Body of pancreas (tissue), 4 donors: Measurements from ENCODE around the gene AFDN. TPM values are rescaled to one million over a fixed set of nuclear protein-coding genes. Genes with fewer than 3 reads are reported as not detected.
A peak's percentile ranks its signal among the peaks of the same experiment; 100 is the strongest.

Experiments
- ATAC-seq: fragments of 150-250 bp; one replicate; pipeline ENCODE4 v1.9.1; 2016
- DNase-seq, 4 donors: peaks; one replicate each; pipeline ENCODE4 v3.0.0-alpha.2; 2019
- H3K27ac ChIP-seq, 4 donors: fragments of 200-600 bp; sonication (generic); 1 replicate in 3 of 4; 2 replicates in 1 of 4; pipeline versions ENCODE4 v1.5.1 to v1.6.1; 2016 to 2019; ENCODE audit warnings: mild to moderate bottlenecking in 1 of 4, mixed read lengths in 1 of 4, moderate library complexity in 1 of 4
- H3K27me3 ChIP-seq, 2 donors: fragments of 200-600 bp; sonication (generic); one replicate each; pipeline ENCODE4 v1.6.0; 2016; ENCODE audit warnings: mild to moderate bottlenecking in 1 of 2
- H3K36me3 ChIP-seq, 2 donors: fragments of 200-600 bp; sonication (generic); replicated peaks in 1 of 2; 2 replicates each; pipeline ENCODE4 v1.5.1; 2016; ENCODE audit warnings: low read depth in 2 of 2; ENCODE audit not compliant: insufficient read depth in 1 of 2
- H3K4me1 ChIP-seq: fragments of 200-600 bp; sonication (generic); one replicate; pipeline ENCODE4 v1.6.0; 2016
- H3K4me3 ChIP-seq, 2 donors: fragments of 200-600 bp; sonication (generic); 1 replicate in 1 of 2; 2 replicates in 1 of 2; pipeline ENCODE4 v1.5.1; 2016 to 2019
- H3K9me3 ChIP-seq, 3 donors: fragments of 200-600 bp; sonication (generic); 1 replicate in 2 of 3; 2 replicates in 1 of 3; pipeline ENCODE4 v1.5.1; 2016
- POLR2A ChIP-seq, 3 donors: fragments of 450-650 bp; IDR thresholded peaks; one replicate each; pipeline ENCODE4 v1.6.1; 2016; ENCODE audit warnings: antibody characterized with exemption in 3 of 3, mild to moderate bottlenecking in 2 of 3
- WGBS, 2 donors: methylation state at CpG; one replicate each; pipeline ENCODE4 v1.1.5; 2017; 5-methylcytosine and 5-hydroxymethylcytosine counted together
- intact Hi-C: fragments of 100-400 bp; cut with DNase I; formaldehyde crosslinking; loops from one replicate; pipeline ENCODE4 v1.15.1; 2023
- total RNA-seq, 2 donors: library from RNA; depleted of rRNA; stranded (reverse); fragments of >200 nt; gene quantifications; one replicate each; pipeline ENCODE4 v1.1.0, GENCODE V29; 2016
- TF ChIP-seq, protein P1 (sequence below), 7 experiments: fragments of 450-650 bp in 4 of 7; fragments of 200-600 bp in 3 of 7; sonication (generic) in 3 of 7; IDR thresholded peaks; one replicate each; pipeline ENCODE4 v1.5.1; 2016 to 2019; ENCODE audit warnings: antibody characterized with exemption in 7 of 7

The AFDN gene
- total RNA-seq, 2 donors from 2014 or later, result 160 to 195 TPM

GRCh38 chr6:167840160-167840525 lies 13.4 kb downstream of the AFDN start:
- WGBS, 2 donors, result 79 to 89% methylated on average over 4 of the region's 4 CpGs
- no peak for DNase-seq
- TF ChIP-seq, protein P1, sequence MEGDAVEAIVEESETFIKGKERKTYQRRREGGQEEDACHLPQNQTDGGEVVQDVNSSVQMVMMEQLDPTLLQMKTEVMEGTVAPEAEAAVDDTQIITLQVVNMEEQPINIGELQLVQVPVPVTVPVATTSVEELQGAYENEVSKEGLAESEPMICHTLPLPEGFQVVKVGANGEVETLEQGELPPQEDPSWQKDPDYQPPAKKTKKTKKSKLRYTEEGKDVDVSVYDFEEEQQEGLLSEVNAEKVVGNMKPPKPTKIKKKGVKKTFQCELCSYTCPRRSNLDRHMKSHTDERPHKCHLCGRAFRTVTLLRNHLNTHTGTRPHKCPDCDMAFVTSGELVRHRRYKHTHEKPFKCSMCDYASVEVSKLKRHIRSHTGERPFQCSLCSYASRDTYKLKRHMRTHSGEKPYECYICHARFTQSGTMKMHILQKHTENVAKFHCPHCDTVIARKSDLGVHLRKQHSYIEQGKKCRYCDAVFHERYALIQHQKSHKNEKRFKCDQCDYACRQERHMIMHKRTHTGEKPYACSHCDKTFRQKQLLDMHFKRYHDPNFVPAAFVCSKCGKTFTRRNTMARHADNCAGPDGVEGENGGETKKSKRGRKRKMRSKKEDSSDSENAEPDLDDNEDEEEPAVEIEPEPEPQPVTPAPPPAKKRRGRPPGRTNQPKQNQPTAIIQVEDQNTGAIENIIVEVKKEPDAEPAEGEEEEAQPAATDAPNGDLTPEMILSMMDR (IDR thresholded peaks at IDR 0.05), result no peak
- TF ChIP-seq POLR2A (IDR thresholded peaks at IDR 0.05), result no peak
- no peak for ATAC-seq
- intact Hi-C loops, result no loop called here
- Histone ChIP-seq H3K4me3 (no peak overlapping the region), H3K4me1 (peaks cover 50% of the 10 kb centered on the region), H3K27ac (peak overlapping the region in 2 of 4 donors; percentile 6), H3K36me3 (no peaks in the 10 kb centered on the region), H3K9me3 (no peaks in the 10 kb centered on the region), H3K27me3 (no peaks in the 10 kb centered on the region)

GRCh38 chr6:167840526-167841179 lies 13.9 kb downstream of the AFDN start:
- 58 to 75% methylated on average over 7 of the region's 7 CpGs for WGBS, 2 donors
- Histone ChIP-seq H3K9me3 (no peaks in the 10 kb centered on the region), H3K4me1 (peaks cover 45% of the 10 kb centered on the region), H3K27me3 (no peaks in the 10 kb centered on the region), H3K27ac (peak overlapping the region in 3 of 4 donors; percentile 6 to 18 (median 6)), H3K4me3 (no peak overlapping the region), H3K36me3 (no peaks in the 10 kb centered on the region)
- ATAC-seq (no peak), DNase-seq (no peak)
- TF ChIP-seq, protein P1 (IDR thresholded peaks at IDR 0.05), result no peak
- no peak for TF ChIP-seq POLR2A (IDR thresholded peaks at IDR 0.05)
- intact Hi-C loops, result no loop called here

- Histone ChIP-seq H3K27ac (peak overlapping the region in 1 of 4 donors; percentile 4), H3K27me3 (no peaks in the 10 kb centered on the region), H3K4me3 (no peak overlapping the region), H3K9me3 (no peaks in the 10 kb centered on the region), H3K36me3 (no peaks in the 10 kb centered on the region), H3K4me1 (peaks cover 39% of the 10 kb centered on the region)
- DNase-seq, result no peak
- intact Hi-C loops, result no loop called here
- no peak for ATAC-seq
- TF ChIP-seq, protein P1 (IDR thresholded peaks at IDR 0.05), result no peak
- TF ChIP-seq POLR2A (IDR thresholded peaks at IDR 0.05), result no peak
Measured at GRCh38 chr6:167841981-167842380, 15.3 kb downstream of the AFDN start.

GRCh38 chr6:167842457-167842856 lies 15.7 kb downstream of the AFDN start:
- Histone ChIP-seq H3K36me3 (no peaks in the 10 kb centered on the region), H3K4me1 (peaks cover 43% of the 10 kb centered on the region), H3K9me3 (no peaks in the 10 kb centered on the region), H3K27me3 (no peaks in the 10 kb centered on the region), H3K4me3 (no peak overlapping the region), H3K27ac (peak overlapping the region in 1 of 4 donors; percentile 4)
- DNase-seq, result no peak
- no peak for TF ChIP-seq POLR2A (IDR thresholded peaks at IDR 0.05)
- TF ChIP-seq, protein P1 (IDR thresholded peaks at IDR 0.05), result no peak
- no peak for ATAC-seq
- 53 to 62% methylated on average over 1 of the region's 1 CpG for WGBS, 2 donors
- intact Hi-C loops, result no loop called here

DNA sequence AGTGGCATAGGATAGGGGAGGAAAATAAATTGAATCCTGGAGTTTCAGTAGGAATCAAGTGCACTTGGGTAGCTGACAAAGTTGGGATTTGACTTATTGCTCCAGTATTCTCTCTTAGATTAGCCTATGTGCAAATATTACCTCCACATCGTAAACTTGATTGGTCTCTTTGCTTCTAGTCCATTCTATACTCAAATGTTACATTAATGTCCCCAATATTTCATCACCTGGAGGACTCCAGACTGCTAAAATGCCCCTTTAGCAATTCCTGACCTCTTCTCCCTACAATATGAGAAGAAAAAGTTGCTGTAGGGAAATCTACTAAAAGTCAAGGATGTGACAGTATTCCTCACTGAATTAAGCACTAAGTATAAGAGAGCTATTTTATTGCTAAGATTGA lies 16.3 kb downstream of the AFDN start:
- peak overlapping the region in 1 of 4 donors; percentile 19 for H3K27ac ChIP-seq
- H3K36me3 ChIP-seq, result no peaks in the 10 kb centered on the region
- ATAC-seq (no peak), DNase-seq (no peak)
- no peak overlapping the region for H3K4me3 ChIP-seq
- intact Hi-C loops, result no loop called here
- H3K4me1 ChIP-seq, result peaks cover 48% of the 10 kb centered on the region
- H3K9me3 ChIP-seq, result no peaks in the 10 kb centered on the region
- no peaks in the 10 kb centered on the region for H3K27me3 ChIP-seq
- WGBS, 2 donors, result 73 to 76% methylated on average over 1 of the region's 1 CpG
- TF ChIP-seq, protein P1 (IDR thresholded peaks at IDR 0.05), result no peak
- no peak for TF ChIP-seq POLR2A (IDR thresholded peaks at IDR 0.05)
